ENCODE measurements around the gene SLC1A1.
"Not testable (repeated sequence)": the region's sequence is repeated elsewhere in the genome, so short reads cannot be mapped to it uniquely, and the experiment has no call there.

The SLC1A1 gene

GRCh38 chr9:4579001-4579400 lies 88.7 kb downstream of the SLC1A1 start:
- no peak for DNase-seq (ENCODE audit: low read depth, low spot score)

GRCh38 chr9:4581035-4581760 lies 90.9 kb downstream of the SLC1A1 start:
- DNase-seq (ENCODE audit: low read depth, low spot score) = no peak

GRCh38 chr9:4581861-4582565 lies 91.7 kb downstream of the SLC1A1 start:
- DNase-seq (ENCODE audit: low read depth, low spot score) = no peak

GRCh38 chr9:4583001-4583400 lies 92.7 kb downstream of the SLC1A1 start:
- no peak for DNase-seq (ENCODE audit: low read depth, low spot score)

GRCh38 chr9:4584636-4585035 lies 94.4 kb downstream of the SLC1A1 start:
- DNase-seq (ENCODE audit: low read depth, low spot score) = no peak

GRCh38 chr9:4585135-4585534 lies 94.9 kb downstream of the SLC1A1 start:
- no peak for DNase-seq (ENCODE audit: low read depth, low spot score)

GRCh38 chr9:4588721-4589120 lies 98.5 kb downstream of the SLC1A1 start:
- no peak for DNase-seq (ENCODE audit: low read depth, low spot score)

GRCh38 chr9:4590430-4591122 lies 100.3 kb downstream of the SLC1A1 start:
- DNase-seq (ENCODE audit: low read depth, low spot score) = no peak

GRCh38 chr9:4591123-4591500 lies 100.8 kb downstream of the SLC1A1 start:
- no peak for DNase-seq (ENCODE audit: low read depth, low spot score)

- no peak for DNase-seq (ENCODE audit: low read depth, low spot score)
Measured at GRCh38 chr9:4592295-4592694, 102.0 kb downstream of the SLC1A1 start.

GRCh38 chr9:4592886-4593285 lies 102.6 kb downstream of the SLC1A1 start:
- no peak for DNase-seq (ENCODE audit: low read depth, low spot score)

GRCh38 chr9:4594545-4594944 lies 104.3 kb downstream of the SLC1A1 start:
- DNase-seq (ENCODE audit: low read depth, low spot score) = no peak

GRCh38 chr9:4594994-4595393 lies 104.7 kb downstream of the SLC1A1 start:
- DNase-seq (ENCODE audit: low read depth, low spot score) = no peak

GRCh38 chr9:4596165-4596922 lies 106.1 kb downstream of the SLC1A1 start:
- DNase-seq (ENCODE audit: low read depth, low spot score) = no peak

- DNase-seq (ENCODE audit: low read depth, low spot score) = no peak
Measured at GRCh38 chr9:4600368-4600767, 110.1 kb downstream of the SLC1A1 start.

GRCh38 chr9:4603830-4604229 lies 113.6 kb downstream of the SLC1A1 start:
- no peak for DNase-seq (ENCODE audit: low read depth, low spot score)

GRCh38 chr9:4604678-4605095 lies 114.4 kb downstream of the SLC1A1 start:
- DNase-seq (ENCODE audit: low read depth, low spot score) = no peak

GRCh38 chr9:4606033-4606432 lies 115.8 kb downstream of the SLC1A1 start:
- DNase-seq (ENCODE audit: low read depth, low spot score) = not testable (repeated sequence)

- DNase-seq (ENCODE audit: low read depth, low spot score) = no peak
Measured at GRCh38 chr9:4614627-4615026, 124.4 kb downstream of the SLC1A1 start.

- no peak for DNase-seq (ENCODE audit: low read depth, low spot score)
Measured at GRCh38 chr9:4615251-4615650, 125.0 kb downstream of the SLC1A1 start.

- no peak for DNase-seq (ENCODE audit: low read depth, low spot score)
Measured at GRCh38 chr9:4615778-4616177, 125.5 kb downstream of the SLC1A1 start.

- no peak for DNase-seq (ENCODE audit: low read depth, low spot score)
Measured at GRCh38 chr9:4617752-4618151, 127.5 kb downstream of the SLC1A1 start.

All from iPS DF 19.7 (cell line).